Measurements from ENCODE around the gene DAPP1. TPM values are rescaled to one million over a fixed set of nuclear protein-coding genes. Genes with fewer than 3 reads are reported as not detected.

DAPP1 gene
- total RNA-seq, 1 experiment from 2014 or later: not detected

DNA sequence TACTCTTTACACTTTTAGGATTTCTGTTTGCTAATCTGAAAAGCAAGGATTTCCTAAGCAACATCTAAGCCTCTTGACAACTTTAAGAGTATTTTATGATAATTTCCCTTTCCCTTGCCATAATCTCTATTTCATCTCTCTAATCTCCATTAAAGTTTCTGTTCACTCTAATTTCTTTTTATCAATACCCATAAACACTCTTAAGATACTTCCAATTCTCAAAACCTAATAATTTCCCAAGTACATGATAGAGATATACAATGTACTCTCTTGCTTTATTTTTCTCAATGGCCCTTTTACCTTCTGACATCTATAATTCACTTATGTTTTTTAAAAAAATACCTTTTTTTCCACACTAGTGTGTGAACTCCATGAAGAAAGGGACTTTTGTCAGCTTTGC is 26.8 kb downstream of the DAPP1 start:
- no peak for DNase-seq
- Histone ChIP-seq H3K9me3 (no peaks in the 10 kb centered on the region), H3K4me3 (no peak overlapping the region), H3K36me3 (no peaks in the 10 kb centered on the region), H3K27me3 (no peaks in the 10 kb centered on the region)

DNA sequence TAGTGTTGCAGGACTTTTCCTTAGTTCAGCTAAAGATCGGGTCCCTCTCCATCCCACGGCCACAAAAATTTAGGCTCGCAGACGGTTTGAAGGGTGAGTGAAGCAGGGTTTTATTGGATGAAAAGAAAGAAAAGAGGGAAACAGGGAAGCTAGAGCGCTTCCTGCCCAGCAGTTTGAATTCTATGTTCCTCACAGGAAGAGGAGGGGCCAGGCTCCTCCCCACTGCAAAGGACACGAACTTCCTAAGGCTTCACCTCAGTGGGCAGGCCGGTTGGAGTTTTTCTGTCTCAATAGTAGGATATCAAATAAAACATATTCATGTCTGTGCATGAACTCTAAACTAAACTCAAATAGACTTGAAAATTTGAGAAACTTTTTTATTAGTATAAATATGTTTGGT is 27.4 kb downstream of the DAPP1 start:
- Histone ChIP-seq H3K36me3 (no peaks in the 10 kb centered on the region), H3K9me3 (no peaks in the 10 kb centered on the region), H3K27me3 (no peaks in the 10 kb centered on the region), H3K4me3 (no peak overlapping the region)
- no peak for DNase-seq

DNA sequence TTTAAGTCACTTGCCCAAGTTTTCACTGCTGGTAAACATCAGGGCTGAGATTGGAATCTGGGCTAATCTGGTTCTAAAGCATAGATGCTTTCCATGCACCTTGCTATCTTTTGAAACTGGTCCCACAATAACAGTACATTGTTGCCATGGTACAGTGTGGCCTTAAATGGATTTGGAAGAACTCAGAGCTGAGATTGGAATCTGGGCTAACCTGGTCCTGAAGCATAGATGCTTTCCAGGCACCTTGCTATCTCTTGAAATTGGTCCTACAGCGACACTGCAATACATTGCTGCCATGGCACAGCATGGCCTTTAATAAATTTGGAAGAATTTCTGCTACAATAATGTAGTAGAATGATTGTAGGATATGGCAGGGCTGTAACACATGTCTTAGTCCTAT is 28.6 kb downstream of the DAPP1 start:
- DNase-seq: no peak
- Histone ChIP-seq H3K4me3 (no peak overlapping the region), H3K36me3 (no peaks in the 10 kb centered on the region), H3K9me3 (no peaks in the 10 kb centered on the region), H3K27me3 (no peaks in the 10 kb centered on the region)

DNA sequence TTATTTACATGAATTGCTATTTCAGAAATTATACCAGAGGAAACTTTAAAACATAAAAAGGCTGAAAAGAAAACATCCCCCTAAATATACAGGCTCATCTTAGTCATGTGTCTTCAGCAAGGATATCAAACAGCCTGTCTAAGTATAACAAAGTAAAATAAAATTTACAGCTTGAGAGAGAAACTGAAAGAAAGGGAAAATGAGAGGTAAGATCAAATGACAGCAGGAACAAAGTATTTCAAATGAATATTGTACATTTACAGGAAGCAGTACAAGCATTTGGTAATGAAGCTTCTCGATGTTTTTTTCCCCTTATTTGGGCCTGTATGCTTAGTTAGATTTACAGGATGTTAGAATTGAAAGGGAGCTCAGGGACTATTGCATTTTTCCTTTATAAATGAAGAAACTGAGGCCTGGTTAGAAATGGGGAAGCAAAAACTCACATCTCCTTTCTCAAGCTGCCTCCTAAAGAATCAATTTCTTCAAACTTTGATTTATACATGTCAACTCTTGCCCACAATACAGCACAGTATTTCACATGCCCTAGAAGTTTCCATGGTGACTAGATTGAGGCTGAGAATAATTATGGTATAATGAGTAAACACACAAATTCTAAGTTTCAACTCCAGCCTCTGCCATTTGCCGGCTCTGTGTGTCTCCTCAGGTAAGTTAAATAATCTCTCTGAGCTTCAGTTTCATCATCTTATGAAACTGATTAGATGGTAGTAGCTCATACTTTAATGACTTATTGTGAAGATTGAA is 29.3 kb downstream of the DAPP1 start:
- no peaks in the 10 kb centered on the region for H3K27me3 ChIP-seq
- no peak for DNase-seq
- no peaks in the 10 kb centered on the region for H3K36me3 ChIP-seq
- H3K4me3 ChIP-seq: no peak overlapping the region
- no peaks in the 10 kb centered on the region for H3K9me3 ChIP-seq

DNA sequence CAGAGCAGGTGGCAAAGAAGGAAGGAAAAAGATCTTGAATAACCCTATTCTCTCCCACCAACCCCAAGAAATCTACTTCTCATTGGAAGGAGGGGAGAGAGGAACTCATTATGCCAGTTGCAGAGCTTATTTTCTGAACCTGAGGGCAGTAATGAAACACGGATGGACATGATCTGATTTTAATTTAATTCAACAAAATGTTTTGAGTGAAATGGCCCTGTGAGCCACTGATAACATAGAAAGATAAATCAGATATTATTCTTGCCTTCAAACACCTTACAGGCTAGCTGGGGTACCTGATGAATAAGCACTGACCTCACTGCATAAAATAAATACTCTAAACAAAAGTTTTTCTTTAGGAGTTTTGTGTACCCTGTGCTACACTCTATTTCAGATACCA is 30.3 kb downstream of the DAPP1 start:
- no peaks in the 10 kb centered on the region for H3K9me3 ChIP-seq
- no peaks in the 10 kb centered on the region for H3K27me3 ChIP-seq
- H3K36me3 ChIP-seq: no peaks in the 10 kb centered on the region
- H3K4me3 ChIP-seq: no peak overlapping the region
- DNase-seq: no peak

DNA sequence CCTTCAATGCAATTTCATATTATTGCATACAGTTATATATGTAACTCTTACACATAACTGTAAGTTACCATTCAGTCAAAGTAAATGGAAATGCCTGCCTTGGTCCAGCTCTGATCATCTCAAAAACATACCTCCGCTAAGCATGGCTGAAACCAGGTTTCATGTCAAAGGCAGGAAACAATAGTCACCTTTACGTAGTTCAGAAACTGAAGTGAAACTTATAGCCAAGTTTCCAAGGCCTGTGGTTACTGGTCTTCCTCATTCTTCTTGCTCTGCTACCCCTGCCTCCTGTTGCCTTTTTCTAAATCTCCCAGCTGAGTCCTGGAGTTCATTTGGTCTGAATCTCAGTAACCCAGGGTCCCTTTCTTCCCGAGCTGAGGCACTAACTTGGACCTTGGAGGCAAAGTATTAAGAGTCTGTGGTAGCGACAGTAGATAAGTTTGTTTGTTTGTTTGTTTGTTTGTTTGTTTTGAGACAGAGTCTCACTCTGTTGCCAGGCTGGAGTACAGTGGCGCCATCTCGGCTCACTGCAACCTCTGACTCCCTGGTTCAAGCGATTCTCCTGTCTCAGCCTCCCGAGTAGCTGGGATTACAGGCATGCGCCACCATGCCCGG is 30.8 kb downstream of the DAPP1 start:
- H3K36me3 ChIP-seq: no peaks in the 10 kb centered on the region
- no peak for DNase-seq
- no peak overlapping the region for H3K4me3 ChIP-seq
- no peaks in the 10 kb centered on the region for H3K9me3 ChIP-seq
- no peaks in the 10 kb centered on the region for H3K27me3 ChIP-seq

DNA sequence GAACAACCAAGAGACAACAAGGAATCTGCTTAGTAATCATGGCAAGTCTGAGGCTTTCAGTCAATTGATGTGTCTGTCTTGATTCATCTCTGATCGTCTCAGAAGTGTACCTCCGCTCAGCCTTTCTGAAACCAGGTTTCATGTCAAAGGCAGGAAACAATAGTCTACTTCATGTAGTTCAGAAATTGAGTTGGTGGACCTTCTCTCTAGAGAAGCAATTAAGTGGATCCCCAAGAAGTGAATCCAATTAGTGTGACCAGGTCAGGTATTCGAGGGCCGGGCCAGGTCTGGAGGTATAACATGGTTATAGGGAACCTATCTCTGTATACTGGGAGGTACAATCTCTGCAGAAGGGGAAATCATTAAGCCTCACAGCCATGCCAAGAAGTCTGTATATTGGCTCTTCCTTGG is 32.0 kb downstream of the DAPP1 start:
- no peaks in the 10 kb centered on the region for H3K27me3 ChIP-seq
- H3K36me3 ChIP-seq: no peaks in the 10 kb centered on the region
- no peak overlapping the region for H3K4me3 ChIP-seq
- no peaks in the 10 kb centered on the region for H3K9me3 ChIP-seq
- no peak for DNase-seq

DNA sequence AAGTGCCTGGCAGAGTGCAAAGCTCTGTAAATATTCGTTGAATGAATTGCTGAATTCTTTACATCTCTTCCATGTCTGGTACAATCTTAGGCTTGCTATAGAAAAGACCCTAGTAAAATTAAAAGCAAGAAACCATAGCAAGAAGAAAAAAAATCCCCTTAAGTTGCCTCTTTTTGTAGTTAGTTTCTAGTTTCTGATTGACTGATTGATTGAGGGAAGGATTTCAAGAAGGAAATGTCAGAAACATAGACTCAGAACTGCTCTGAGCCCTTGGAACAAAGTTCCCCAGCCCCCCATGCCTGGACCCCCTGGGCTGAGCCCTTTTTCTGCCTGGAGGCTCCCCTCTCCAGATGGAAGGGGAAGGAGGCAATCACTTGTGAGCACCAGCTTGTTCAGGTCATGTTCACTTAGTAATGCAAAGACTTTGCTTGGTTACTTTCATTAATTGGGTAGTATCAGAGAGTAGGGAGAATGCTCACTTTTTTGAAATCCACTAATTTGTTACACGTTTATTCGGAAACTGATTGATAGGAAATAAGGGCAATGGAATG is 35.6 kb downstream of the DAPP1 start:
- DNase-seq: no peak
- Histone ChIP-seq H3K9me3 (no peaks in the 10 kb centered on the region), H3K27me3 (no peaks in the 10 kb centered on the region), H3K36me3 (no peaks in the 10 kb centered on the region), H3K4me3 (no peak overlapping the region)

DNA sequence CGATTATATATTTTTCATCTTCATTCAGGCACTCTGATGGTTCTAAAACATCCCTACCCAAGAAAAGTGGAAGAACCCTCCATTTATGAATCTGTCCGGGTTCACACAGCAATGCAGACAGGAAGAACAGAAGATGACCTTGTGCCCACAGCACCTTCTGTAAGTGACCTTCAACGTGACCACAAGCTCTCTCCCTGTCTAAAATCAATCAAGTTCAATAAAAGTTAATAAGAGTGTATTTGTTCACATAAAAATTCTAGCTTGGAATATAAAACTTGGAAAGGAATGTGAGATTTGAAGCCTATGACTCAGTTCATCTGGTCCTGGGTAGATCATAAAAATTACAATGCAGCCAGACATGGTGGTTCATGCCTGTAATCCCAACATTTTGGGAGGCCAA is 36.6 kb downstream of the DAPP1 start:
- no peaks in the 10 kb centered on the region for H3K36me3 ChIP-seq
- DNase-seq: no peak
- H3K9me3 ChIP-seq: no peaks in the 10 kb centered on the region
- no peak overlapping the region for H3K4me3 ChIP-seq
- no peaks in the 10 kb centered on the region for H3K27me3 ChIP-seq

DNA sequence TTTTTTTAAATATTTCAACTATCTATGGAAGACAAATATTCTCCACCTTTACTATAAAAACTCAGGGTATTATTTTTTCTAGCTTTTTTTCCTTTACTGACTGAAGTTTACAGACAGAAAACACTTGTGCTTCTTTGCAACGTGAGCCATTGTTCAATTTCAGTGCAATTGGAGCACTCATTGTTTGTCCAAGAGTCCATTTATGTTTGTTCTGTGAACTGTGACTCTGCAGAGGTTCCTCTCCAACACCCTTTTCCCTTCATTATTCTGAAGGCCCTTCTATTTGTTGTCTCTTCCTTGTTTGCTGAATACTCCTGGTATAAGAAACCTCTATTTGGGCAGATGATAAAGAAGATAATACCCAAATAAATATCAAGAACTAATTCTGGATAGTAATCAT is 37.4 kb downstream of the DAPP1 start:
- Histone ChIP-seq H3K27me3 (no peaks in the 10 kb centered on the region), H3K36me3 (no peaks in the 10 kb centered on the region), H3K4me3 (no peak overlapping the region), H3K9me3 (no peaks in the 10 kb centered on the region)
- DNase-seq: no peak

DNA sequence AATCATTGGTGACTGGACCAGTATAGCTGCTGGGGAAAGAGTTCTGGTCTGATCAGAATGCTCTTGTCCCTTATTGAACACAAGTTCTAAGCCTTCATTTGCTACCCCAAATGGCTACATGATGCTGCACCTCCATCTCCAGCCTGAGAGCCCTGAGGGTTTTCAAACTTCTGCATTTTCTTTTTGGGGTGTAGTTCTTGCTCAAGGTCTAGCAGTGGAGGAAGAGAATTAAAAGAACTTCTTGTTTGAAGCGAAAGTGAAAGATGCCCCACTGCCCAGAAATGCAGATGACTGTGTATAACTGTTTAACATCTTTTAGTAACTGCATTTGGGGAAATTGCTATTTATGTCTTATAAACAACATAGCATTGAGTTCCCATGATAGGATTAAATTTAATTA is 39.1 kb downstream of the DAPP1 start:
- no peak for DNase-seq

DNA sequence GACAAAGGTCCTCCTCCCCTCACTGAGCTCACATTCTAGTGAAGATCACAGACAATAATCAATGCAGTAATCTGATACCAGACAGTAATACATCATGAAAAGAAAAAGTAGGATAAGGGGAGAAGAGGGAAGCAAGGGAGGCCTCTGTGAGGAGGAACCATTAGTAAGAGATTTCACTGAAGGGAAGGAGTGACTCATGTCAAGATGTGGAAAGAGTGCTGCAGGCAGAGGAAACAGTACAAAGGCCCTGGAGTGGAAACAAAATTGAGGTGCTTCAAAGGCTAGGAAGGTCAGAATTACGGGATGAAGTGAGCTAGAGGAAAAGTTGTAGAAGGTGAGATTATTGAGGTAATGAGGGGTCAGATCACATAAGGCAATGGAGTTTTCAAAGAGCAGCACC is 39.5 kb downstream of the DAPP1 start:
- DNase-seq: no peak
- H3K4me3 ChIP-seq: no peak overlapping the region
- no peaks in the 10 kb centered on the region for H3K27me3 ChIP-seq
- H3K36me3 ChIP-seq: no peaks in the 10 kb centered on the region
- H3K9me3 ChIP-seq: no peaks in the 10 kb centered on the region

More for the DNA sequence above, 39.1 kb downstream of the DAPP1 start:
- Histone ChIP-seq H3K27me3 (no peaks in the 10 kb centered on the region), H3K4me3 (no peak overlapping the region), H3K9me3 (no peaks in the 10 kb centered on the region), H3K36me3 (no peaks in the 10 kb centered on the region)

DNA sequence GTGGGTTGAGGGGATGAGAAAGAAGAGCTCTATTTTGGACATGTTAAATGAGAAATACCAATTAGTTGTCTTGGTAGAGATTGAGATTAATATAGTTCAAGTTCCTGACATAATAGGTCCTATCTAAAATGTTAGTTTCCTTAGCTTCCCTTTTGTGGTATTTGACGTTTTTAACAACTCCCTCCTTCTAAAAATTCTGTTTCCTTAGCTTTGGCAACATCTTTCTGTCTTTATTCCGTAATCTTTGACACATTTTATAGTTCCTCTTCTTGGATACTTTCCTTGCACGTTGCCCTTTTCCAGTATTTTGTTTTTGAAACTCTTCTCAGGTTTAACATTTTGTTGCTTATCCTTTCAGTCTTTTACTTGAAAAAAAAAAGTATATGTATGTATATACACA is 40.7 kb downstream of the DAPP1 start:
- Histone ChIP-seq H3K36me3 (no peaks in the 10 kb centered on the region), H3K4me3 (no peak overlapping the region)
- no peak for DNase-seq

DNA sequence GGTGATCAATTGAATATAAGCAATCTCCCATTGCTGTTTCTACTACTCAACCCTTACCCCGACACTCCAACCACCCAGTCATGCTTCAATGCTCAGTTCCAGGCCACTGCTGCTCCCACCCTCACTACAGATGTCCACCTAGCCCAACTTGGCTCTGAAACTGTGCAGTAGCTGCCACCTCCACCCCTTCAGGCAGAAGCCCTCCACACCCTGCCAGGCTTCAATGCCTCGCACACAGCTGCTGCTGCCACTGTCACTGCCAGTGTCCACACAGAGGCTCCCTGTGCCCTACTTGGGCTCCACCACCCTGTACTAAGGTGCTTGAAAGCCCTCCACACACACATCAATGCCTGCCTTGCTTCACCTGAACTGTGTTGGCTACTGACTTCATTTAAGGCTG is 43.0 kb downstream of the DAPP1 start:
- Histone ChIP-seq H3K9me3 (no peaks in the 10 kb centered on the region), H3K27me3 (no peaks in the 10 kb centered on the region), H3K36me3 (no peaks in the 10 kb centered on the region), H3K4me3 (no peak overlapping the region)
- no peak for DNase-seq

More for the DNA sequence above, 40.7 kb downstream of the DAPP1 start:
- Histone ChIP-seq H3K27me3 (no peaks in the 10 kb centered on the region), H3K9me3 (no peaks in the 10 kb centered on the region)

DNA sequence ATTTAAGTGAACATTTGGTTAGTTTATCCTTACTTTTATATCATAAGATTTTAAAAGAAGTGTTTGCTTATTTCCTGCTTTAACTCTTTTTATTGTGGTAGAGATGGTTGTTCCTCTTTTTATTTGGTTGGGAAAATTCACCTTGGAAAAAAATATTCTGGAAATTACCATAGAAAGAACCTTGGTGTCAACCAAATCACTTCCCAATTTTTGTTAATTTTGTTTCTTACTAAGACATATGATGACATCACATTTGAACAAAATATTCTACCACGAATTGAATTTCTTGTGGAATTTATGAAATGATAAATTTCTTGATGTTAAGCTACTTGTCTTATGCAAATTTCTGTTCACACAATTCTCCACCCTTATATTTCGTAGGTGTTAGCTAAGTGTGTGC is 43.9 kb downstream of the DAPP1 start:
- H3K36me3 ChIP-seq: no peaks in the 10 kb centered on the region
- H3K4me3 ChIP-seq: no peak overlapping the region
- H3K9me3 ChIP-seq: no peaks in the 10 kb centered on the region
- no peaks in the 10 kb centered on the region for H3K27me3 ChIP-seq
- no peak for DNase-seq

DNA sequence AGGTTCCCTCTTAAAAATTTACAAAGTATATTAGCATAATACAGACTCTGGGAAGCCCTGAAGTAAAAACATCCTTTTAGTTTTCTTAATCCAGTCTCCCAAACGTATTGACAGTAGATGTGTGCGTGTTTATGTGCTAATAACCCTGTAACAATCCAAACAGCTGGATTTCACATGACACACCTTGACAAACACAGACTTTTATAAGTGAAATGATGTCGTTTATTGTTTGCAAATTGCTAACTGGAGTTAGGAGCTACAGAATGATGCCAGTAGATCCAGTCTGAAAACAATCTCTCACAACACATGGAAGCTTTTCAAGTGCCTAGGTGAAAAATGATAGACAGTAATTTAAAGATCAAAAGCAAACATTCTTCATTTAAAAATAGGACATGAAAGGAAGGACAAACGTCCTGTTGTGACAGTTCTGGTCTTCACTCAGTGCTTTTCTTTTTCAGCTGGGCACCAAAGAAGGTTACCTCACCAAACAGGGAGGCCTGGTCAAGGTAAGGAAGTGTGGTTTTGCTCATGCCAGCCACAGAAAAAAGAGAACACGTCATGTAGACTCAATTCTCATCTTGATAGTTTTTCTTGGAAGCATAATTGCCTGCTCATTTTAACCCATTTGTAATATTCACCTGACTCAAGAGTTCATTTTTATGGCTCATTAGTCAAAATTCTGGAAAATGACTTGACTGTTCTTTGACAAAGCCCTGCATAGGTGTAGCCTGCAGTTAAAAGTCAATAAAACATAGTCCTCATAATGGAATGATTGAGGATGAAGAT is 44.7 kb downstream of the DAPP1 start:
- no peaks in the 10 kb centered on the region for H3K36me3 ChIP-seq
- DNase-seq: no peak
- H3K9me3 ChIP-seq: no peaks in the 10 kb centered on the region
- H3K4me3 ChIP-seq: no peak overlapping the region
- H3K27me3 ChIP-seq: no peaks in the 10 kb centered on the region

DNA sequence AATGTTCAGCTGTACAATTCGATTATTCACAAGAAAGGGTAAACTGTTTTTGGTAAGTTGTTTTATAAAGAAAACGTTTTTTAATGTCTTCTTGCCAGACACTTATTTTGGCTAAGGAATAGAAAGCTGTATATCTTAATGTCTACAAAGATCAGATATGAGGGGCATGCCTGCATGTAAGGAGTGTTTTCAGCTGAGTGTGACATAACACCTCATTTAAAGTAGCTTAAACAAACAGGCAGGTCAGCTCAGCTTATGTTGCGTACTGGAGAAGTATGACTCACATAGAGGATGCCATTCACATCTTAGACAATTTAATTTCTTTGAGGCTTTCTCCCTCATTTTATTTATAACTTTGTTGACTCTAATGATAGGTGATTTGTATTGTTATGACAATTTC is 47.2 kb downstream of the DAPP1 start:
- H3K27me3 ChIP-seq: no peaks in the 10 kb centered on the region
- no peak overlapping the region for H3K4me3 ChIP-seq
- H3K9me3 ChIP-seq: no peaks in the 10 kb centered on the region
- DNase-seq: no peak
- H3K36me3 ChIP-seq: no peaks in the 10 kb centered on the region
